CD4-positive, alpha-beta memory T cell (primary cell): ENCODE data around the gene COL19A1. TPM values are rescaled to one million over a fixed set of nuclear protein-coding genes. Genes with fewer than 3 reads are reported as not detected.
"Not testable (repeated sequence)": the region's sequence is repeated elsewhere in the genome, so short reads cannot be mapped to it uniquely, and the experiment has no call there.

Experiments used
- CTCF ChIA-PET: fragments of 350-600 bp; sonication (Branson Sonifier 250); formaldehyde crosslinking; loops from one replicate; lab custom pipeline; 2021; ENCODE audit warnings: inconsistent platforms; ENCODE audit not compliant: partially characterized antibody; lab: Charles Lee
- POLR2A ChIA-PET: fragments of 350-600 bp; sonication (Branson Sonifier 250); formaldehyde crosslinking; loops from one replicate; lab custom pipeline; 2021; ENCODE audit not compliant: partially characterized antibody; lab: Charles Lee
- DNase-seq, 5 donors: peaks; one replicate each; pipeline versions ENCODE4 v3.0.0 to v3.0.0-alpha.2; 2020 to 2022; ENCODE audit warnings: mixed read lengths in 1 of 5
- H3K27ac ChIP-seq: one replicate; pipeline ENCODE4 v1.7.0; 2013; ENCODE audit warnings: low read depth, low read length
- H3K27me3 ChIP-seq: 2 replicates; pipeline ENCODE4 v1.7.0; 2013; ENCODE audit warnings: mild to moderate bottlenecking, low read length, moderate library complexity; ENCODE audit not compliant: insufficient read depth
- H3K36me3 ChIP-seq: 2 replicates; pipeline ENCODE4 v1.7.0; 2013; ENCODE audit warnings: mild to moderate bottlenecking, low read length, moderate library complexity; ENCODE audit not compliant: insufficient read depth
- H3K4me1 ChIP-seq: 2 replicates; pipeline ENCODE4 v1.7.0; 2013; ENCODE audit warnings: mild to moderate bottlenecking, low read length, moderate library complexity; ENCODE audit not compliant: insufficient read depth
- H3K4me3 ChIP-seq, 2 donors: one replicate each; pipeline ENCODE4 v1.7.0; 2013; ENCODE audit warnings: low read length in 2 of 2, mild to moderate bottlenecking in 1 of 2
- H3K9me3 ChIP-seq, 2 donors: one replicate each; pipeline ENCODE4 v1.7.0; 2013; ENCODE audit warnings: low read length in 2 of 2, control low read depth in 1 of 2; ENCODE audit not compliant: control insufficient read depth in 1 of 2
- H3K27ac Mint-ChIP-seq, 7 donors: one replicate each; pipeline ENCODE4 v1.8.0; 2020 to 2021; ENCODE audit warnings: mixed read lengths in 7 of 7, mild to moderate bottlenecking in 6 of 7, inconsistent platforms in 3 of 7, moderate library complexity in 3 of 7
- H3K27me3 Mint-ChIP-seq, 2 donors: one replicate each; pipeline ENCODE4 v1.8.0; 2020 to 2021; ENCODE audit warnings: mixed read lengths in 2 of 2
- H3K36me3 Mint-ChIP-seq, 2 donors: one replicate each; pipeline ENCODE4 v1.8.0; 2020 to 2021; ENCODE audit warnings: mixed read lengths in 2 of 2, inconsistent platforms in 1 of 2, mild to moderate bottlenecking in 1 of 2
- H3K4me1 Mint-ChIP-seq, 4 donors: one replicate each; pipeline ENCODE4 v1.8.0; 2020 to 2021; ENCODE audit warnings: mixed read lengths in 4 of 4, mild to moderate bottlenecking in 1 of 4
- H3K4me3 Mint-ChIP-seq, 8 donors: one replicate each; pipeline ENCODE4 v1.8.0; 2020 to 2021; ENCODE audit warnings: mixed read lengths in 8 of 8, mild to moderate bottlenecking in 7 of 8, moderate library complexity in 6 of 8, inconsistent platforms in 3 of 8
- H3K9me3 Mint-ChIP-seq, 8 donors: one replicate each; pipeline ENCODE4 v1.8.0; 2020 to 2021; ENCODE audit warnings: mixed read lengths in 8 of 8, mild to moderate bottlenecking in 5 of 8, inconsistent platforms in 3 of 8, moderate library complexity in 1 of 8
- intact Hi-C: fragments of 100-400 bp; cut with micrococcal nuclease; formaldehyde crosslinking; loops from one replicate; pipeline ENCODE4 v1.15.1; 2023
- polyA plus RNA-seq, 2 donors: library from polyadenylated mRNA; unstranded; fragments of 300-500 nt; fragmentation: Illumina TruSeq; gene quantifications; one replicate each; pipeline ENCODE4 v1.2.3, GENCODE V29; 2021
- total RNA-seq, 2 experiments: library from RNA; stranded (reverse); gene quantifications; one replicate each; pipeline ENCODE4 v1.2.3, GENCODE V29; 2021

Gene COL19A1
- total and polyA plus RNA-seq, 4 experiments from 2014 or later: 0.02 TPM; not detected in 3

DNA sequence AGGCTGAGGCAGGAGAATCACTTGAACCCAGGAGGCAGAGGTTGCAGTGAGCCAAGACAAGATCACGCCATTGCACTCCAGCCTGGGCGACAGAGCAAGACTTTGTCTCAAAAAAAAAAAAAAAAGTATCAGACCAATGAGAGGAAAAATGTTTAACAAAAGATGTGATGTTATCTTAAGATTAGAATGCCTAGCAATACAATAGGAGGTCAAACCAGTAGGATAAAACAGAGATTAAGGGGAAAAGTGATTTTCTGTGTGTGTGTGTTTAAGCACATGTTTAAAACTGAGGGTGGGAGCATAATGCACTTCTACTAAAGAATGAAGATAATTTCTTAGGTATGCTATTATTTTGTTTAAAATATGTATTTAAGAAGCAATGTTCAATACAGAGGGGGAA lies 17.9 kb downstream of the COL19A1 start:
- H3K4me1 Mint-ChIP-seq: no peaks in the 10 kb centered on the region
- H3K4me3 ChIP-seq: no peak overlapping the region
- intact Hi-C loops: no loop called here
- H3K4me1 ChIP-seq: no peaks in the 10 kb centered on the region
- no peaks in the 10 kb centered on the region for H3K27me3 ChIP-seq
- peaks cover 0 to 3% (median 1%) of the 10 kb centered on the region in 8 donors for H3K9me3 Mint-ChIP-seq
- H3K27ac ChIP-seq: no peak overlapping the region
- no peaks in the 10 kb centered on the region for H3K36me3 ChIP-seq
- peaks cover 2 to 9% of the 10 kb centered on the region in 2 donors for H3K27me3 Mint-ChIP-seq
- CTCF ChIA-PET: no interaction called here
- peak overlapping the region in 1 of 7 donors; percentile 35 for H3K27ac Mint-ChIP-seq
- no peaks in the 10 kb centered on the region for H3K36me3 Mint-ChIP-seq
- peak overlapping the region in 1 of 8 donors; percentile 66 for H3K4me3 Mint-ChIP-seq
- POLR2A ChIA-PET: no interaction called here
- DNase-seq: no peak
- no peaks in the 10 kb centered on the region for H3K9me3 ChIP-seq

DNA sequence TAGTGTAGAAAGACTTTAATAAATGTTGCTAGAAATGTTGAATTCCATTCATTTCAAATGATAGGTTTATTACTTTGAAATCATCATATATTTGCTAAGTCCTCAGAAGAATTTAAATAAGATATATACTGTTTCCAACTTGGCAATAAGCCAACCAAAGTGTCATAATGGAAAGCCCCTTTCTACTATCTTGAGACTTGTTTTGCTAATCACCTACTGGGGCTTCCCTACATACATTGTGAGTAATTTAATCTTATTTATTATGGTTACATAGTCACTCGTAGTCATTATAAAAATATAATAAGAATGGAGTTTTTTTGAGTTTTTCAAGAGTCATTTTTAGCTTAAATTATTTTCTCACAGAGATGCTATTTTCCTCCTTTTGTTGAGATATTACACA lies 20.7 kb downstream of the COL19A1 start:
- intact Hi-C loops: no loop called here
- H3K27me3 ChIP-seq: no peaks in the 10 kb centered on the region
- H3K36me3 ChIP-seq: no peaks in the 10 kb centered on the region
- ChIA-PET CTCF (no interaction called here), POLR2A (no interaction called here)
- no peaks in the 10 kb centered on the region for H3K4me1 ChIP-seq
- Mint-ChIP-seq H3K27ac (no peak overlapping the region), H3K36me3 (no peaks in the 10 kb centered on the region), H3K4me1 (no peaks in the 10 kb centered on the region), H3K9me3 (peaks cover 0 to 15% (median 4%) of the 10 kb centered on the region in 8 donors), H3K4me3 (no peak overlapping the region), H3K27me3 (peaks cover 4 to 6% of the 10 kb centered on the region in 2 donors)
- DNase-seq: peak in 2 of 5 donors; percentile 3 to 8
- no peak overlapping the region for H3K27ac ChIP-seq
- no peaks in the 10 kb centered on the region for H3K9me3 ChIP-seq
- H3K4me3 ChIP-seq: no peak overlapping the region

DNA sequence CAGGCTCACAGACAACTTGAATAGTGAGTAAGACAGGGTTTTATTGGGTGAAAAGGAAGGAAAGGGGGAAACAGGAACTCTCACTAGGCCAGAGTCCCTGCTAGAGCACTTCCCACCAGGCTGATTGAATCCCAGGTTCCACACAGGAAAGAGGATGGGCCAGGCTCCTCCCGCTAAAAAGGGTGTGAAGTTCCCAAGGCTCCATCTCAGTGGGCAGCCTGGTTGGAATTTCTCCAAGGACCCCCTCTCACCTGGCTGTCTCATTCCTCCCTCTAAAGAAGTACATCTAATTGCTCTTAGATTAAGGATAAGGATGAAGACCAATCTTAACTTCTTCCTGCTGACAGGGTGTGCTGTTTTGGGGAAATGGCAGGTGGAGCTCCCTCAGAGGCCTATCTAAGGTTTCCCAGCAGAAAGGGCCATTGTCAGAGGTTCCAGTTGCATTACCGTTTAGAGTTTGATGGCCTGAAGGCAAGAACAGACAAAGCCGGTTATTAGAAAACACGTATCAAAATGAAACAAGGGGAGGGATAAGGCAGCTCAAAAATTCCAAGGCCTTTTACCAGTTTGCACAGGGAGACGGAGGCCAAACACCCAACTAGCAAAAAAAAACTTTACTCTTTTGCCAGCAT lies 21.5 kb downstream of the COL19A1 start:
- Histone ChIP-seq H3K27me3 (no peaks in the 10 kb centered on the region), H3K4me1 (no peaks in the 10 kb centered on the region), H3K9me3 (no peaks in the 10 kb centered on the region), H3K36me3 (no peaks in the 10 kb centered on the region), H3K4me3 (no peak overlapping the region), H3K27ac (no peak overlapping the region)
- ChIA-PET CTCF (no interaction called here), POLR2A (no interaction called here)
- Mint-ChIP-seq H3K9me3 (peaks cover 0 to 15% (median 4%) of the 10 kb centered on the region in 8 donors), H3K36me3 (no peaks in the 10 kb centered on the region), H3K27ac (peak overlapping the region in 1 of 7 donors; percentile 35), H3K4me3 (no peak overlapping the region), H3K27me3 (peaks cover 3 to 6% of the 10 kb centered on the region in 2 donors), H3K4me1 (no peaks in the 10 kb centered on the region)
- intact Hi-C loops: no loop called here
- no peak for DNase-seq

DNA sequence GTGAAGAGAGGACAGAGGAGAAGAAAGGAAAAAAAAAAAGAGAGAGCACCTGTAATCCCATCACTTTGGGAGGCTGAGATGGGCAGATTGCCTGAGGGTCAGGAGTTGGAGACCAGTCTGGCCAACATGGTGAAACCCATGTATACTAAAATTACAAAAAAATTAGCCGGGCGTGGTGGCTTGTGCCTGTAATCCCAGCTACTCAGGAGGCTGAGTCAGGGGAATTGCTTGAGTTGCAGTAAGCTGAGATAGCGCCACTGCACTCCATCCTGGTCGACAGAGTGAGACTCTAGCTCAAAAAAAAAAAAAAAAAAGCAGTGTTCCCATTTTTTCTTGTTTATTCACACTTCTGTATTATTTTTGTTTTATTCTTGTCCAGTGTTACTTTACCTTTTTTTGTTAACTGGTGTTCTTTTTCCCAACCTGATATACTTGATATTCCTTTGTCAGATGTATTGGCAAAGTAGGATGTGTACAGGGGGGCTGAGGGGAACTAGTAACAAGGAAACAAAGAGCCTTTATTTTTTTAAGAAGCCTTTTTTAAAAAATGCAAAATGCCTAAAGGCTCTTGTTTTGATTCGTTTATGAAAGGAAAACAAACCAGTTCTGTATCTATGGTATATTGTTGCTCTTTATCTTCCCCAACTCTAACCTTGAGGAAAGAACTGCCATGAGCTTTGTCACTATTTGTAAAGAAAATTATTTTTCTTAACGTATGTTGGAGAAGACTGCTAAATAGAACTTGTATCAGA lies 22.3 kb downstream of the COL19A1 start:
- Histone ChIP-seq H3K4me3 (no peak overlapping the region), H3K4me1 (no peaks in the 10 kb centered on the region), H3K27ac (no peak overlapping the region), H3K9me3 (no peaks in the 10 kb centered on the region), H3K27me3 (no peaks in the 10 kb centered on the region), H3K36me3 (no peaks in the 10 kb centered on the region)
- no peak for DNase-seq
- H3K27ac Mint-ChIP-seq: no peak overlapping the region
- peaks cover 0 to 15% (median 4%) of the 10 kb centered on the region in 8 donors for H3K9me3 Mint-ChIP-seq
- POLR2A ChIA-PET: no interaction called here
- CTCF ChIA-PET: no interaction called here
- peaks cover 0 to 6% of the 10 kb centered on the region in 2 donors for H3K27me3 Mint-ChIP-seq
- intact Hi-C loops: no loop called here
- no peaks in the 10 kb centered on the region for H3K4me1 Mint-ChIP-seq
- no peak overlapping the region for H3K4me3 Mint-ChIP-seq
- no peaks in the 10 kb centered on the region for H3K36me3 Mint-ChIP-seq

DNA sequence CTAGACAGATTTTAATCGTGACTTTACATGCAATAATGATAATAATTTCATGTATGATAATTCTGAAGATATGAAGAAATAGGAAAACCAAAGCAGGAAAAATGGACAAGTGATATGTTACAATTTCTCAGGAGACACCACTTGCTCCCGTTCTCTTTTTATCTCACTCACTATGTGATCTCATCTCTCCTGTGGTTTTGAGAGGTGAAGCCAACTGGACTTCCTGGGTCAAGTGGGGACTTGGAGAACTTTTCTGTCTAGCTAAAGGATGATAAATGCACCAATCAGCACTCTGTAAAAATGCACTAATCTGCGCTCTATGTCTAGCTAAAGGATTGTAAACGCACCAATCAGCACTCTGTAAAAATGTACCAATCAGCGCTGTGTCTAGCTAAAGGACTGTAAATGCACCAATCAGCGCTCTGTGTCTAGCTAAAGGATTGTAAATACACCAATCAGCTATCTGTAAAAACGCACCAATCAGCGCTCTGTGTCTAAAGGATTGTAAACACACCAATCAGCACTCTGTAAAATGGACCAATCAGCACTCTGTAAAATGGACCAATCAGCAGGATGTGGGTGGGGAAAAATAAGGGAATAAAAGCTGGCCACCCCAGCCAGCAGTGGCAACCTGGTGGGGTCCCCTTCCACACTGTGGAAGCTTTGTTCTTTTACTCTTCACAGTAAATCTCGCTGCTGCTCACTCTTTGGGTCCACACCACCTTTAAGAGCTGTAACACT lies 23.0 kb downstream of the COL19A1 start:
- H3K36me3 Mint-ChIP-seq, H3K27ac ChIP-seq, H3K4me1 Mint-ChIP-seq, H3K9me3 ChIP-seq, H3K4me3 ChIP-seq, H3K27ac Mint-ChIP-seq, H3K4me3 Mint-ChIP-seq, intact Hi-C loops, POLR2A ChIA-PET, H3K27me3 Mint-ChIP-seq, H3K4me1 ChIP-seq, CTCF ChIA-PET, H3K36me3 ChIP-seq, H3K27me3 ChIP-seq, DNase-seq: not testable (repeated sequence)
- peaks cover 0 to 15% (median 4%) of the 10 kb centered on the region in 8 donors for H3K9me3 Mint-ChIP-seq

DNA sequence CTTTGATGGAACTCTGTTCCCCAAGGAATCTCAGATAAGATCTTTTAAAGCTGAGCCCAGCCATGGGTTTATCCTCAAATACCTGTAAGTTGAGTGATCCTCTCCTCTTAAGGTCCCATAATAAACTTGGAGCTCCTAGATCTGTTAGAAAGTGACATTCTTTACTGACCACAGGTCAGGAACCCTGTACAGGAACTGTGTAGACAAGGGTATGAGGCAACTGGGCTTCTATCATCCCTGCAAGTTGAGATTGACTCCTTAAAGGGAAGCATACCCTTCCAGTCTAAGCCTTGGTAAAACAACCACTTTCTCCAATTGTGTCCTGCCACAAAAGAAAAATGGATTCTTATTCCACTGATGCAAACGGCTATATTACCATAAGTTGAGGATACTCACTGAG lies 26.2 kb downstream of the COL19A1 start:
- H3K9me3 ChIP-seq, DNase-seq, H3K4me3 ChIP-seq, intact Hi-C loops, H3K36me3 ChIP-seq, H3K27ac Mint-ChIP-seq, H3K27me3 ChIP-seq, H3K36me3 Mint-ChIP-seq, H3K27me3 Mint-ChIP-seq, H3K27ac ChIP-seq, H3K4me1 Mint-ChIP-seq, H3K4me1 ChIP-seq, CTCF ChIA-PET, H3K4me3 Mint-ChIP-seq: not testable (repeated sequence)
- POLR2A ChIA-PET: interaction anchor here (0.8 kb wide), 1 partner anchor 25 kb away, joined by 3 read pairs; no protein-coding TSS in a partner anchor
- H3K9me3 Mint-ChIP-seq: peaks cover 0 to 15% (median 4%) of the 10 kb centered on the region in 8 donors

DNA sequence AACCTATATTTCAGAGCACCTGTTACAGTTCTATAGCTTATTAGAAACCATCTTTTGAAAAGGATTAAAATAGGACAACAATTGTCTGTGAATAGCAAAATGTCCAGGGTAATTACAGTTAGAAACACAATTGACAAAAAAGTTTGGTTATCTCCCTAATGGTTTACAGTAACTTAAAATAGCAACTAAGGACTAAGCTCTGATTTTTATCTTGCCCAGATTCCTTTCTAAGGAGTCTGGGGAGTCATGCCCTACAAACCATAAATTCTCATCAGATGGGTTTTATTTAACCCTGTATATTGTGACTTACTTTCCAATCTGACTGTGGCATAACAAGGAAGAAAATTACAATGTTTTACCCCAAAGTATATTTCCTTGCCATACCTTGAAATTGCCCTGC lies 26.9 kb downstream of the COL19A1 start:
- H3K9me3 ChIP-seq, CTCF ChIA-PET, DNase-seq, H3K4me3 Mint-ChIP-seq, H3K4me1 ChIP-seq, H3K27me3 ChIP-seq, H3K36me3 Mint-ChIP-seq, H3K4me1 Mint-ChIP-seq, H3K36me3 ChIP-seq, H3K27me3 Mint-ChIP-seq, H3K27ac ChIP-seq, intact Hi-C loops, H3K4me3 ChIP-seq, H3K27ac Mint-ChIP-seq: not testable (repeated sequence)
- peaks cover 0 to 15% (median 4%) of the 10 kb centered on the region in 8 donors for H3K9me3 Mint-ChIP-seq
- POLR2A ChIA-PET: interaction anchor here (0.8 kb wide), 1 partner anchor 26 kb away, joined by 3 read pairs; no protein-coding TSS in a partner anchor
